ENCODE measurements around the gene IPO5. TPM values are rescaled to one million over a fixed set of nuclear protein-coding genes. Genes with fewer than 3 reads are reported as not detected.
"Not testable (repeated sequence)": the region's sequence is repeated elsewhere in the genome, so short reads cannot be mapped to it uniquely, and the experiment has no call there.

The IPO5 gene
- total RNA-seq, 1 donor from 2014 or later = 113 TPM

DNA sequence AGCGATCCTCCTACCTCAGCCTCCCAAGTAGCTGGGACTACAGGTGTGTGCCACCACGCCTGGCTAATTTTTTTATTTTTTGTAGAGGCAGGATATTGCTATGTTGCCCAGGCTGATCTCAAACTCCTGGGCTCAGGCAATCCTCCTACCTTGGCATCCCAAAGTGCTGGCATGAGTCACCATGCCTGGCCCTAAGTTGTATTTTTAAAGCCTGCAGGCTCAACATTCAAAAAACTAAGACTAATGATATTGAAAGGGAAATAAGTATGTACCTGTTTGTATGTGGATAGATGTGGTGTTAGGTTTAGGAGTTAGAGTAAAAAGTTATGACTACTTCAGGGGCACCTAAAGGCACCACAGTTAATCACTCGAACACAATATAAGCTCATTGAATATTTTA, 5.4 kb upstream of the IPO5 start:
- DNase-seq (ENCODE audit: low spot score) = no peak

- DNase-seq (ENCODE audit: low spot score) = not testable (repeated sequence)
These were observed 4.2 kb upstream of the IPO5 start for GRCh38 chr13:97949316-97949715.

DNA sequence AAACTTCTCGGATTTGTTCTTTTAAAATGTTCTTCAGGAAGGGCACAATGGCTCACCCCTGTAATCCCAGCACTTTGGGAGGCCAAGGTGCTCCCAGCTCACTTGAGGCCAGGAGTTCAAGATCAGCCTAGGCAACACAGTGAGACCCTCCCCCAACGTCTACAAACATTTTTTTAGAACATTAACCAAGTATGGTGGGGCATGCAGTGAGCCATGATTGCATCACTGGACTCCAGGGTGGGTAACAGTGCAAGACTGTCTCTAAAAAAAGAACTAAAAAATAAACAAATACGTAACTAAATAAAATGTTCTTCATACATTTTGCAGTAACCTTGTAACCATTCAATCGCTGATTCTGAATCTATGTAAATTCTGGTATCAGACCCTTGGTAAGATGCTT, 2.1 kb upstream of the IPO5 start:
- DNase-seq (ENCODE audit: low spot score) = no peak

GRCh38 chr13:97952831-97953230, 644 bp upstream of the IPO5 start:
- DNase-seq (ENCODE audit: low spot score) = not testable (repeated sequence)

DNA sequence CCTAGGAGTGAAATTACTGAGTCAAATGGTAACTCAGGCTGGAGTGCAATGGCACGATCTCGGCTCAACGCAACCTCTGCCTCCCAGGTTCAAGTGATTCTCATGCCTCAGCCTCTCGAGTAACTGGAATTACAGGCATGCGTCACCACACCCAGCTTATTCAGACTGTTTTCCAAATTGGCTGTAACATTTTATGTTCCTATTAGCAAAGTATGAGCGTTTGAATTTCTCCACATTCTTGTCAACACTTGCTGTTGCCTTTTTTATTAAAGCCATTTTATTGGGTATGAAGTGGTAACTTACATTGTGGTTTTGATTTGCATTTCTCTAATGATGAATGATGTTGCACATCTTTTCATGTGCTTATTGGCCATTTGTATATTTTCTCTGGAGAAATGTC, 7.9 kb downstream of the IPO5 start:
- no peak for DNase-seq (ENCODE audit: low spot score)

DNA sequence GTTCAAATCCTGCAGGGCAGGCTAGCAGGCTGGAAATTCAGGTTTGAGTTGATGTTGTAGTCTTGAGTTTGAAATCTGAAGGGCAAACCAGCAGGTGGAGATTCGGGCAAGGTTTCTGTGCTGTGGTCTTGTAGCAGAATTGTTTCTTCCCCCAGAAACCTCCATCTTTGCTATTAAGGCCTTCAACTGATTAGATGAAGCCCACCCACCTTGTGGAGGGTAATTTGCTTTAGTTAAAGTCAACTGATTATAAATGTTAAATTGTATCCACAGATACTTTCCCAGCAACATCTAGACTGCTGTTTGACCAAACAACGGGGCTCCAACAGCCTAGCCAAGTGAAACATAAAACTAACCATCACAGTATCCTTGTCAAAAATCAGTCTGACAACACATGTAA, 9.4 kb downstream of the IPO5 start:
- no peak for DNase-seq (ENCODE audit: low spot score)

DNA sequence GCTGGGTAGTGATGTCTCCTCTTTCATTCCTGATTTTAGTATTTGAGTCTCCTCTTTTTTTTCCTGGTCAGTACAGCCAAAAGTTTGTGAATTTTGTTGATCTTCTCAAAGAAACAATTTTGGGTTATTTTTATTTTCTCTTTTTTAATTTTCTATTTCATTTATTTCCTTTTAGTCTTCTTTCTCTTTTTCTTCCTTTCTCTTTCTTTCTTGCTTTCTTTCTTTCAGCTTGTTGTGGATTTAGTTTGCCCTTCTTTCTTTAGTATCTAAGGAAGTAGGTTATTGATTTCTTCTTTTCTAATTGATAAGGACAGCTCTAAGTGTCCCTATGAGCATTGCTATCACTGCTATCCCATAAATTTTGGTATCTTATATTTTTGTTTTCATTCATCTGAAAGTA, 13.8 kb downstream of the IPO5 start:
- DNase-seq (ENCODE audit: low spot score) = no peak

GRCh38 chr13:97967948-97968347, 14.5 kb downstream of the IPO5 start:
- no peak for DNase-seq (ENCODE audit: low spot score)

GRCh38 chr13:97971519-97971918, 18.0 kb downstream of the IPO5 start:
- no peak for DNase-seq (ENCODE audit: low spot score)

GRCh38 chr13:97974773-97975172, 21.3 kb downstream of the IPO5 start:
- DNase-seq (ENCODE audit: low spot score) = no peak

GRCh38 chr13:97975280-97975847, 21.9 kb downstream of the IPO5 start:
- DNase-seq (ENCODE audit: low spot score) = no peak

- DNase-seq (ENCODE audit: low spot score) = peak; percentile 95
These were observed 22.6 kb downstream of the IPO5 start for GRCh38 chr13:97975848-97976609.

- DNase-seq (ENCODE audit: low spot score) = no peak
These were observed 23.4 kb downstream of the IPO5 start for GRCh38 chr13:97976610-97977521.

- no peak for DNase-seq (ENCODE audit: low spot score)
These were observed 24.5 kb downstream of the IPO5 start for GRCh38 chr13:97977982-97978381.

- no peak for DNase-seq (ENCODE audit: low spot score)
These were observed 25.2 kb downstream of the IPO5 start for GRCh38 chr13:97978651-97979050.

- no peak for DNase-seq (ENCODE audit: low spot score)
These were observed 25.6 kb downstream of the IPO5 start for GRCh38 chr13:97979051-97979450.

GRCh38 chr13:97979556-97979955, 26.1 kb downstream of the IPO5 start:
- no peak for DNase-seq (ENCODE audit: low spot score)

GRCh38 chr13:97982286-97982685, 28.8 kb downstream of the IPO5 start:
- no peak for DNase-seq (ENCODE audit: low spot score)

- DNase-seq (ENCODE audit: low spot score) = no peak
These were observed 33.4 kb downstream of the IPO5 start for GRCh38 chr13:97986835-97987234.

DNA sequence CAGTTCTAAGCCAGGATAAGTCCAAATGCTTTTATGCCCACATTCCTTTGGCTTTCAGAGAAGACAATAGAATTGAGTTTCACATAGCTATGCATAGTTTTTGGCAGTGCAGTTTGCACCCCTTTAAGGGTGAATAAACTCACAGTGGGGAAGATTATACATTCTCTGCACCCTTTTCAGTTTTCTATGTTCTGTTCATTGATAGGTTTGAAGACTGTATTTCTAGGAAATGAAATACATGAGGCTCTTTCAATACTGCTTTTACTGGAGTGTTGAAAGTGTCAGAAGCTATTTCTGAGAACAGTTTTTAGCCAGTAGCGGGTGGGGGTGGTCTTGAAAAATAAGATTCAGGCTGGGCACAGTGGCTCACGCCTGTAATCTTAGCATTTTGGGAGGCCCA, 46.2 kb downstream of the IPO5 start:
- no peak for DNase-seq (ENCODE audit: low spot score)

GRCh38 chr13:98004107-98004506, 50.6 kb downstream of the IPO5 start:
- DNase-seq (ENCODE audit: low spot score) = no peak

- not testable (repeated sequence) for DNase-seq (ENCODE audit: low spot score)
These were observed 51.5 kb downstream of the IPO5 start for GRCh38 chr13:98004997-98005396.

Measured in mesenteric fat pad (tissue), 1 donor.